Stimulated activated CD8-positive, alpha-beta memory T cell treated with anti-CD3 and anti-CD28 coated beads, Interleukin-7, amount 100 ng/mL, for 4 hours (primary cell): ENCODE results near the gene LRRC38.
"Not testable (repeated sequence)": the region's sequence is repeated elsewhere in the genome, so short reads cannot be mapped to it uniquely, and the experiment has no call there.

Experiments
- DNase-seq, 2 donors: peaks; one replicate each; pipeline ENCODE4 v3.0.0-alpha.2; 2020; ENCODE audit warnings: low read depth in 2 of 2

The LRRC38 gene, protein sequence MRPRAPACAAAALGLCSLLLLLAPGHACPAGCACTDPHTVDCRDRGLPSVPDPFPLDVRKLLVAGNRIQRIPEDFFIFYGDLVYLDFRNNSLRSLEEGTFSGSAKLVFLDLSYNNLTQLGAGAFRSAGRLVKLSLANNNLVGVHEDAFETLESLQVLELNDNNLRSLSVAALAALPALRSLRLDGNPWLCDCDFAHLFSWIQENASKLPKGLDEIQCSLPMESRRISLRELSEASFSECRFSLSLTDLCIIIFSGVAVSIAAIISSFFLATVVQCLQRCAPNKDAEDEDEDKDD

GRCh38 chr1:13513895-13514546, at the start of gene LRRC38:
Gene LRRC38 (minus strand): TSS chr1:13514003. CDS start chr1:13513593, 410 bp downstream.
- DNase-seq, result no peak

- not testable (repeated sequence) for DNase-seq
Observed at GRCh38 chr1:13562981-13563380, 49.2 kb upstream of the LRRC38 start.

GRCh38 chr1:13560541-13560940, 46.7 kb upstream of the LRRC38 start:
- no peak for DNase-seq

DNA sequence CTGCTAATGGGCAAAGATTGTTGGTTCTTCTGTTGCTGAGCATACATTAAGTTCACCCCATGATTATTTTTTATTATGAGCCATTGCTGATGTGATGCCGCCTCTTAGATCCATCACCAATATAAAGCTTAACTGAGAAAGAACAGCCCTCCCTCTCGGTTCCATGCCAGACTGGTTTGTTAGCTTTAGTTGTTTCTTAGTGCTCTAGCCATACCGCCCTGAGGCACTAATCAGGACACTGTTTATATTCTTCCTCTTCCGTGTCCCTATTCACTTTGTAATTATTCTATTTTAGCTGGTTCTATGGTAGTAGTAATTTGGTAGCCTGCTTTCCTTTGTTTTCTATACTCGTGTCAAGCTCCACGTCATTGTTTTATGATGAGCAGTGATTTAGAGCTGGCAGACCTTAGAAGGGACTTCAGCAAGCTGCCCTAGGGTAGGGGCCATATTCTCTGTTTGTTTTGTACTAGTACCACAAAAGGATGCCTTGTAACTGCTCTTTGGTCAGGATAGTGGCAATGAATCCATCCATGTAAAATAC, 42.5 kb upstream of the LRRC38 start:
- no peak for DNase-seq

DNA sequence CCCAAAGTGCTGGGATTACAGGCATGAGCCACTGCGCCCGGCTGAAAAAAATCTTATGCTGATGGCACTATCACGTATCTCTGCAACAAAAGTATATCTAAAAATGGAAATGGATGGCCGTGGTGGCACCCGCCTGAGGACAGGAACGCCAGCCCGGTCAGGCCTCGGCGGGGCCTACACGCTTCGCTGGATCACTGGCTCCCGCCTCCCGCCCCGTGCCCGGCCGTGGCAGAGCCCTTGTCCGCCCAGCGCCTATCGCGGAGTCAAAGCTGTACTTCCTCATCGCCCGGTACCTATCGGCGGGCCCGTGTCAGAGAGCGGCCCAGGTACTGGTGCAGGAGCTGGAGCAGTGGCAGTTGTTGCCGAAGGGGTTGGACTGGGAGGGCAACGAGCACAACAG, 41.0 kb upstream of the LRRC38 start:
- no peak for DNase-seq

- no peak for DNase-seq
Observed at GRCh38 chr1:13550663-13551062, 36.9 kb upstream of the LRRC38 start.

- DNase-seq, result no peak
Observed at GRCh38 chr1:13549521-13549920, 35.7 kb upstream of the LRRC38 start.

DNA sequence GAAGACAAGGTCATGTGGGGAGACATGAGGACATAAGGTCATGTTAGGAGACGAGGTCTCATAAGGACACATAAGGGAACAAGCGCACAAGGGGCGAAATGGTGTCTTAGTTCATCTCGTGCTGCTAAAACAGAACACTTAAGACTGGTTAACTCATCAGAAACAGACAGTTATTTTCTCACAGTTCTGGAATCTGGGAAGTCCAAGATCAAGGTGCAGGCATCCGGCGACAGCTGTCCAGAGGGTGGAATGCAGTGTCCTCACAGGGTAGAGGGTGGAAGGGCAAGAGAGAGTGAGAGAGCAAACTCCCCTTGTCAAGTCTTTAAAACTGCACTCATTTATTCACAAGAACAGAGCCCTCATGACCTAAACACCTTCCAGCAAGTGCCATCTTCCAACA, 35.2 kb upstream of the LRRC38 start:
- no peak for DNase-seq

- DNase-seq, result no peak
Observed at GRCh38 chr1:13548281-13548680, 34.5 kb upstream of the LRRC38 start.

GRCh38 chr1:13546791-13547190, 33.0 kb upstream of the LRRC38 start:
- no peak for DNase-seq

DNA sequence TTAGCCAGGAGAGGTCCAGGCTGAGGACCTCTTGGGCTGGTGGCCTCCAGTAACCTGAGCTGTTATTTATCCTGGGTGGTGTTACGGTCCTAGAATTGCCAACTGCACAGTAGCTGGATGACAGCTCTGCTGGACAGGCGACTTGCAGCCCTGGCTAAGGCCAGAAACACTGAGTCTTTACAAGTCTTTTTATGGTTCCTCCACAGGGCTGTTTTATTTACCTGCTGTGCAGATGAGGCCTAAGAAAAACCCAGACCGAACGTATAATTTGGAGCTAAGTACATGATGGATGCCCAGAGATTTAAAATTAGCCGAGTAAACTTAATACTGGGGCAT, 30.4 kb upstream of the LRRC38 start:
- DNase-seq, result no peak

DNA sequence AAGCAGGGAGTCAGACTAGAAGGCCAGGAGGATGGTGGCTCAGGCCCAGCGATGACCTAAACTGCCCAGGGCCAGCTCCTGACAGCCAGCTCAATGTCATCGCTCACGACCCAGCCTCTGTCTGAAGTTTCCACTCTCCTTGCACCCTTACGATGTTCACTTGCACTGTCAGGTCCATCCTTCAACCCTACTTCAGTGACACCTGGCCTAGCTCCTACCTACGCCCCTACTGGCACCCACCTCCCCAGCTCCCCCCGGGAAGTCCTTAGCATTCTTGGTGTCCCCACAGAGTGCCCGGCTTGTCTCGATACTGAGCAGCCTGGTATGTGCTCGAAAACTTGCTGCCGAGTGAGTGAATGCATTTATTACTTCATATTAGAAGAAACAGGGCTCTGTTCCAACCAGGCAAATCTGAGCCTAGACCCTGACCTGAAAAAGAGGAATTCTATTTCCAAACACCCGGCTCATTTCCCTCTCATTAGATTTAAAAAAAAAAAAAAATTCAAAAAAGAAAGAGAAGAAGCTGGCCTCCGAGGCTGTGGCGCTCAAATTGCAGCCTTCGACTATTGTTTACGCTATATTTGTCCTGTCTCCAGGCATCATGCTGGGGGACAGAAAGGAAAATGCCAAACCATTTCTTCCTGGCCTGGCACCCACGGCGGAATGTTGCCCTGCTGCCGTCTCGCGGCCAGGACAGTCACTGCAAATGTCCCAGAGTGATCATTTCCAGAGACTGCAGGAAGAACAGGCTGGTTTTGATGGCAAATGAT, 29.8 kb upstream of the LRRC38 start:
- DNase-seq, result no peak

DNA sequence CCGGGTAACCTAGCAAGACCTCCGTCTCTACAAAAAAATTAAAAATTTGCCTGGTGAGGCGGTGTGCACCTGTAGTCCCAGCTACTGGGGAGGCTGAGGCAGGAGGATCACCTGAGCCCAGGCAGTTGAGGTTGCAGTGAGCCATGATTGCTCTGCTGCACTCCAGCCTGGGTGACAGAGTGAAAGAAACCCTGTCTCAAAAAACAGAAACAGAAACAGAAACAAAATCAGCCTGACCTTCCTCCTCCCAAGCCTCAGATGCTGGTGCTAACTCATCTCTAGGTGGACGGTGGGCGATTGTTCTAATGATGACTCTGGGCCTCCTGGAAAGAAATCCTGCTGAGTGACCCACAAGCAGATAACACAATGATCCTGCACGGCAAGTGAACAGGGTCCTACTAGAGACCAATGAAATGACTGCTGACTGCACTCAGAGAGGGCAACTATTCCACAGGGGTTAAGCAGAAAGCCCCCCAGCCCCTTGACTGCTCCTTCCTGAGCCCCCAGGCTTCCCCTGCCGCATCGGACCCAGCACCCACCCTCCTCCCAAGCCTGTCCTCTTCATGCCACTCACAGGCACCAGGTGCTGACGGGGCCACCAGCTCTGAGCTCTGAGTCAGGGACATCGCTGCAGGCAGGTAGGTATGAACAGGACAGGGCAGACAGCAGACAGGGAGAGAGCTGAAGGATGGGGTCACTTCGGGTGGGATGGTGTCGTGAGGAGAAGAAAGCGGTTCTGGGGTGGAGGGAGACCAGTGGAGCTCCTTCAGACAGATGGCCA, 27.8 kb upstream of the LRRC38 start:
- DNase-seq, result no peak

- DNase-seq, result no peak
Observed at GRCh38 chr1:13540866-13541265, 27.1 kb upstream of the LRRC38 start.

DNA sequence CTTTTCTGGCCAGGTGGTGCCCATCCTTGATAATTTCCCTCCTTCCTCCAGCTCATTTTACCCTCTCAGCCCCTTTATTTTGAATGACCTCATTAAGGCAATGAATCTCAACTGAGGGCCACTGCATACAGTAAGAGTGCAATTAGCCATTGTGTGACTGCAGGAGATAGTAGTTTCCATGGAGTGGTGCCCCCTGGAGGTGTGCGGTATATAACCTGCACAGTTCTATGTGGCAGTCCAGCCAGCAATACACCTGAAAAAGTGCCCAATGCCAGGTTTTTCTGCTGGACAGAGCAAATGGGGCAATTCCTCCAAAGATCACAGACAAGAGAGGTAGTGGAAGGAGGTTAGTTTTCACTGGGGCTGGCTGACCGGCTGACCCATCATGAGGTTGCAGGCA, 25.9 kb upstream of the LRRC38 start:
- DNase-seq, result no peak

GRCh38 chr1:13538832-13539231, 25.0 kb upstream of the LRRC38 start:
- DNase-seq, result no peak

DNA sequence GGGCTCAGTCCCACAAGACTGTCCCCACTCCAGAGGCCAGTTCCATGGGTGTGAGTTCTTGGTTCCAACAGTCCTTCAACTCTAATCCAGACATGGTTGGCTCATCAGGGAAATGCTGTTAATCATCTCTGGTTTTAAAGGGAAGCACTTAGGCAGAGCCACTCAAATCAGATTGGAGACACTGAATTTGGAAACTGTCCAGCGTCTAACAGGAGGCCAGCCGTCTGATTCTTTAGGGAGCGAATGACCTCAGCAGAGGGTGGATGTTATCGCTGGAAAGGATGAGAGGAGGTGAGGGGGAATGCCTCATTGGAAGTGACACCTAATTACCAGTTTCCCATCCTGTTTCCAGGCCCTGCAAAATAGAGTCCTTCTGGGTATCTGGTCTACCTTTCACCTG, 22.8 kb upstream of the LRRC38 start:
- DNase-seq, result no peak

DNA sequence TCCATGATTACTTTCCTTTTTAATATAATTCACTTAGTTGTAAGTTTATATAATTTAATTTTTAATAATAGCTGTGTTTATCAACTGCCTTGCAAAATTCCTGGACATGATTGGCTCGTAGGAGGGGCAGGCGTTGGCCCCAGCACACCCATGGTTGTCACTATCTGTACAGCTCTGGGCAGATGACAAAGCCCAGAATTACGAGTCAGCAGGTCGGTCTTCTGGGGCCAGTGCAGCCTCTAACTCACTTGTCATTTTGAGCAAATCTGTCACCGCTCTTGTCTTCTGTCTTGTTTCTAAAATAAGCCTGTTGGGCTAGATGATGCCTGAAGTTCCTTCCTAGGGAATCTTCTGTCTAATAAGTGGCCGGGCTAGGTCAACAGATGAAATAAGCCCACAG, 21.4 kb upstream of the LRRC38 start:
- no peak for DNase-seq

DNA sequence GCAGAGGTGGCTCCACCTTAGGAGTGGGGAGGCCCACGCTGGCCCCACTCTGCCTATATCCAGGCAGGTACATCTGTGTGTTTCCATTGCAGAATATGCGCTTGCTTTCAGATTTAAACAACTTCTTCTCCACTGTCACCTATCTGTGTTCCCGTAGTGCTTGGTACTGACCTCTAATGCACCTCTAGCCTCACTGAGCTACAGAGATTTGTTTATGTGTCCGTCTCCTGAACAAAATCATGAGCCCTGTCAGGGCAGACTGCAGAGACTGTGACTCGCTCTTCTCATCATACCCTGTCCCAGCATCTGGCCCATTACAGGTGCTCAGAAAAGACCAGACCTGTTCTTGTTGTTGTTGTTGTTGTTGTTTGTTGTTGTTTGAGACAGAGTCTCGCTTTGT, 14.5 kb upstream of the LRRC38 start:
- DNase-seq, result no peak

DNA sequence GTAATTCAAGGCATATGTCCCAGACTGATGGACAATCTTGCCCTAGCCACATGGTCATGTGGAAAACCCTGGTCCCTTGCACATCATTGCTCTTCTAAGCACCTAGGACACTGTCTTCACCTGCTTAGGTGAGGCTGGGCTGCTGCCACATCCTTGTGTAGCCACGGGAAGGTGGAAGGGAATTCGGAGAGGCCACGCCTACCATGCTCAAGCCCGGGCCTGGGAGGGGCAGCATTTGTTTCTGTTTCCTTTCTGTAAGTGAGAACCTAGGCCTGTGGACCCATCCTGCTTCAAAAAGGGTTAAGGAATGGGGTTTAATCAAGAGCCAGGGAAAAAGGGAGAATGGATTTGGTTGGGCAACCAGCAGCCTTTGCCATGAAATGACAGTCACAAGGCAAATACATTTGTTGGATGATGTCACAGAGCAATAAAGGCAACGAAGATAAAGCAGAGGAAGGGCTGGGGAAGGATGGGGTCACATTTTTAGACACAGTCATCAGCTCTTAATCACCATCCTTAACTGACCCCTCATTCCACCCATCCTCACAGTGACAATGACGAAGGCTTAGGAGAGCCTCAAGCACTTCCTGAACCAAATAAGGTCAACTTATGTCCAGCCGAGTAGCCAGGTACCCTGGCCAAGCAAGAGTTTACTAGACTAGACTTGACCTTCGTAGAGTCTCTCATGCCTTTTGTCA, 10.1 kb upstream of the LRRC38 start:
- no peak for DNase-seq

- no peak for DNase-seq
Observed at GRCh38 chr1:13520985-13521384, 7.2 kb upstream of the LRRC38 start.
